GM12878 (cell line): ENCODE data around the gene ADGRB2. TPM values are rescaled to one million over a fixed set of nuclear protein-coding genes. Genes with fewer than 3 reads are reported as not detected.

Experiments used
- ATAC-seq: fragments of 200-7000 bp; cut with Tn5 transposase; 3 replicates; pipeline ENCODE4 v1.9.1; 2020; ENCODE audit warnings: mild to moderate bottlenecking, moderate library complexity
- BruUV-seq: library from RNA; stranded (reverse); fragments of 400-500 nt; replicated peaks from 2 replicates; lab custom pipeline; 2021; lab: Mats Ljungman, UMichigan
- CTCF ChIA-PET: fragments of 300-600 bp; sonication (Branson Sonifier 250); formaldehyde crosslinking; extraction: SDS; loops from one replicate; lab custom pipeline; 2021; ENCODE audit warnings: inconsistent platforms; lab: Yijun Ruan, JAX
- POLR2A ChIA-PET: fragments of 350-600 bp; formaldehyde crosslinking; extraction: SDS; loops from one replicate; lab custom pipeline; 2021; ENCODE audit warnings: inconsistent platforms; lab: Charles Lee
- RAD21 ChIA-PET: fragments of 300-600 bp; sonication (Branson Sonifier 250); formaldehyde crosslinking; loops from one replicate; lab custom pipeline; 2023; ENCODE audit warnings: antibody characterized with exemption; ENCODE audit not compliant: unreplicated experiment; lab: Charles Lee
- SMC1A ChIA-PET: fragments of 300-600 bp; sonication (Branson Sonifier 250); formaldehyde crosslinking; loops from one replicate; lab custom pipeline; 2023; ENCODE audit not compliant: unreplicated experiment, uncharacterized antibody; lab: Charles Lee
- DNase-seq: peaks from one replicate; pipeline ENCODE4 v3.0.0-alpha.2; 2011; ENCODE audit warnings: low read depth, low spot score
- FAIRE-seq: peaks from 3 replicates; lab custom pipeline; 2011; peaks lifted over from hg19 to GRCh38; lab: Jason Lieb, UNC
- H2AFZ ChIP-seq: 2 replicates; pipeline ENCODE4 v1.6.0; 2011; ENCODE audit warnings: low read depth, low read length, control low read depth; ENCODE audit not compliant: control insufficient read depth
- H3K27ac ChIP-seq: 2 replicates; pipeline ENCODE4 v1.5.1; 2011; ENCODE audit warnings: control low read depth; ENCODE audit not compliant: control insufficient read depth, insufficient read depth
- H3K27me3 ChIP-seq, 2 experiments: replicated peaks in 1 of 2; 2 replicates each; pipeline versions ENCODE4 v1.6.0 to v1.6.1; 2011; ENCODE audit warnings: low read length in 1 of 2; ENCODE audit not compliant: control insufficient read depth in 2 of 2, insufficient read depth in 2 of 2
- H3K36me3 ChIP-seq, 2 experiments: 2 replicates each; pipeline ENCODE4 v1.5.1; 2011; ENCODE audit warnings: low read length in 1 of 2; ENCODE audit not compliant: control insufficient read depth in 2 of 2, insufficient read depth in 2 of 2
- H3K4me1 ChIP-seq: 2 replicates; pipeline ENCODE4 v1.6.1; 2011; ENCODE audit warnings: mild to moderate bottlenecking, low read length, moderate library complexity, mixed read lengths; ENCODE audit not compliant: control insufficient read depth, insufficient read depth
- H3K4me2 ChIP-seq: 2 replicates; pipeline ENCODE4 v1.6.0; 2011; ENCODE audit warnings: control low read depth; ENCODE audit not compliant: control insufficient read depth, insufficient read depth
- H3K4me3 ChIP-seq: fragments of 200-600 bp; sonication (generic); 2 replicates; pipeline ENCODE4 v1.5.1; 2016
- H3K79me2 ChIP-seq: 2 replicates; pipeline ENCODE4 v1.6.0; 2011; ENCODE audit warnings: low read length; ENCODE audit not compliant: control insufficient read depth, insufficient read depth
- H3K9ac ChIP-seq: 2 replicates; pipeline ENCODE4 v1.8.0; 2011; ENCODE audit warnings: low read length, control low read depth, mixed read lengths; ENCODE audit not compliant: control insufficient read depth, insufficient read depth
- H3K9me3 ChIP-seq: replicated peaks from 3 replicates; pipeline ENCODE4 v1.5.1; 2011; ENCODE audit warnings: mild to moderate bottlenecking, low read length; ENCODE audit not compliant: control insufficient read depth, insufficient read depth
- H4K20me1 ChIP-seq: 2 replicates; pipeline ENCODE4 v1.6.0; 2011; ENCODE audit not compliant: control insufficient read depth, insufficient read depth
- CBX5 ChIP-seq: sonication (generic); IDR thresholded peaks from 2 replicates; pipeline ENCODE4 v1.6.1; 2016; ENCODE audit warnings: low read depth, moderate library complexity, mild to moderate bottlenecking, inconsistent platforms
- CHD4 ChIP-seq: fragments of 200-600 bp; sonication (generic); IDR thresholded peaks from 2 replicates; pipeline ENCODE4 v1.6.1; 2016; ENCODE audit warnings: mild to moderate bottlenecking
- FOS ChIP-seq: IDR thresholded peaks from 3 replicates; pipeline ENCODE4 v1.6.1; 2011; ENCODE audit warnings: borderline replicate concordance; ENCODE audit not compliant: insufficient read length; ENCODE audit errors: extremely low read depth
- MEF2B ChIP-seq: fragments of 450-650 bp; IDR thresholded peaks from 2 replicates; pipeline ENCODE4 v1.6.1; 2018; ENCODE audit warnings: mild to moderate bottlenecking, moderate library complexity; ENCODE audit not compliant: partially characterized antibody, poor library complexity, severe bottlenecking
- NFYA ChIP-seq: IDR thresholded peaks from 2 replicates; pipeline ENCODE4 v1.6.1; 2011; ENCODE audit warnings: low read depth, mild to moderate bottlenecking, low read length, improper control_type of control experiment, borderline replicate concordance
- NR2C1 ChIP-seq: fragments of 450-650 bp; IDR thresholded peaks from 2 replicates; pipeline ENCODE4 v1.6.1; 2017; ENCODE audit warnings: antibody characterized with exemption, mild to moderate bottlenecking, moderate library complexity
- SMC3 ChIP-seq: IDR thresholded peaks from 2 replicates; pipeline ENCODE4 v1.6.1; 2011; ENCODE audit warnings: low read length, improper control_type of control experiment, borderline replicate concordance
- SREBF1 ChIP-seq: IDR thresholded peaks from 2 replicates; pipeline ENCODE4 v1.6.1; 2012; ENCODE audit warnings: mild to moderate bottlenecking, low read length
- YBX1 ChIP-seq: fragments of 450-650 bp; IDR thresholded peaks from 2 replicates; pipeline ENCODE4 v1.6.1; 2016; ENCODE audit warnings: antibody characterized with exemption
- WGBS: methylation state at CpG from one replicate; pipeline ENCODE4 v1.1.6; 2016; ENCODE audit warnings: low lambda C conversion rate; ENCODE audit not compliant: insufficient replicate concordance, insufficient coverage; ENCODE audit errors: missing lambda C conversion rate; 5-methylcytosine and 5-hydroxymethylcytosine counted together
- in situ Hi-C: fragments of 300-500 bp; cut with MboI; formaldehyde crosslinking; loops from 9 replicates; pipeline ENCODE4 v1.14.3; 2018; ENCODE audit warnings: mixed read lengths
- intact Hi-C: fragments of 100-400 bp; cut with micrococcal nuclease; formaldehyde crosslinking; loops from one replicate; pipeline ENCODE4 v1.14.2; 2022; ENCODE audit not compliant: unreplicated experiment
- polyA plus RNA-seq, 11 experiments: library from polyadenylated mRNA; depleted of rRNA in 4 of 11; unstranded in 6 of 11; stranded (reverse) in 5 of 11; fragments of >200 nt; fragmentation: Nextera tagmentation in 4 of 11; fragmentation: Illumina TruSeq in 1 of 11; extraction: Ambion mirVana in 4 of 11; extraction: Trizol in 1 of 11; gene quantifications; 1 replicate in 1 of 11; 2 replicates in 10 of 11; pipeline versions ENCODE4 v1.2.1 to v1.2.3, GENCODE V29; 2011 to 2016; ENCODE audit warnings: inconsistent platforms in 2 of 11, missing spikeins in 2 of 11, low read depth in 1 of 11
- total RNA-seq, 4 experiments: library from RNA; depleted of rRNA in 3 of 4; stranded (reverse); fragments of >200 nt in 3 of 4; fragmentation: Illumina TruSeq in 1 of 4; extraction: Trizol in 1 of 4; gene quantifications; 2 replicates each; pipeline versions ENCODE4 v1.2.1 to v1.2.3, GENCODE V29; 2013 to 2021
- TF ChIP-seq, protein P1 (sequence below): fragments of 450-650 bp; IDR thresholded peaks from 2 replicates; pipeline ENCODE4 v1.6.1; 2016; ENCODE audit warnings: mild to moderate bottlenecking, moderate library complexity, borderline replicate concordance
- TF ChIP-seq, protein P2 (sequence below), 3 experiments: IDR thresholded peaks in 2 of 3; conservative IDR thresholded peaks in 1 of 3; 2 replicates each; pipeline ENCODE4 v1.5.1; 2011; ENCODE audit warnings: low read depth in 3 of 3, low read length in 3 of 3, mild to moderate bottlenecking in 3 of 3, control low read depth in 2 of 3, moderate library complexity in 2 of 3, inconsistent platforms in 1 of 3, mixed read lengths in 1 of 3; ENCODE audit not compliant: control insufficient read depth in 2 of 3, insufficient read depth in 1 of 3; ENCODE audit errors: extremely low read depth in 1 of 3

Gene ADGRB2
- total and polyA plus RNA-seq, 10 of the 15 experiments (the other 5 are each of a cell fraction or from before 2014, with no cell fraction given), result 0.11 to 0.33 (median 0.18) TPM; not detected in 4

DNA sequence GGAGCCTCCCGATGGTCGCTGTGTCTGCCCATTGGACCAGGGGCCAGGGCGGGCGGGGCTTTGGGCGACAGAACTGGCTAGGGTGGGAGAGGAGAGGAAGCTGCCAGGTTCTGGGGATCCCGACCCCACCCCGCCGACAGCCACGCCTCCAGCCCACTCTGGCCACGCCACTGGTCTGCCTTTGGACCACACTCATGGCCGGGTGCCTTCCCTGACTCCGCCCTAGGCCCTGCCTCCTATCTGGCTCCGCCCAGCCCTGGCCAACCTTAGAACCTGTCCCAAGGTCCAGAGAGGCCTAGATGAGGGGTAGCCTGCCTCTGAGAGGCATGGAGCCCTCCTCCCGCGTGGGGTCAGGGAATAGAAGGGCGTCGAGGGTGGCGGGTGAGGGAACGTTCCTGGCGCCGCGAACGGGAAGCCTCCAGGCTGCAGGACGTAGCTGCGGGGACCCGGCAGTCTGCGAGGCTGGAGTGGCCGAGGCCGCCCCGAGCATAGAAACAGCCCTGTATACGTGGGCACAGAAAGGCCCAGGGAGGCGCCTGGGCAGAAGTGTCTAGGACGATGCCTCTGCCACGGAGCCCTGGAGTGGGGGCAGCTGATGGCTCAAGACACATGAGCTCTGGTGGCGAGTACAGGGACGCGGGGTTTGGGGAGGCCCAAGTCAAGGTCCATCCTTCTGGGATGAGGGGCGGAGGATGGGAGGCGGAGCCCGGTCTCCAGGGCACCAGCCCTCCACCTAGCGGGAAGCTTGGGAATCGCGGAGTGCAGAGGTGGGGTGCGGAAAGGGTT lies 48.9 kb downstream of the ADGRB2 start:
- ATAC-seq (peak; percentile 98), DNase-seq (no peak), FAIRE-seq (peak; percentile 54)
- Histone ChIP-seq H3K27ac (no peak overlapping the region), H3K27me3 (peaks cover 0 to 6% of the 10 kb centered on the region in 2 experiments; a peak in 1 of 4 replicates), H3K36me3 (no peaks in the 10 kb centered on the region), H3K4me3 (peak overlapping the region; percentile 38; the same call in 1 of the 2 replicates), H3K4me2 (peak overlapping the region; percentile 71), H2AFZ (peak overlapping the region; percentile 1), H3K79me2 (no peaks in the 10 kb centered on the region), H3K4me1 (peaks cover 4% of the 10 kb centered on the region; the same call in 1 of the 2 replicates), H3K9ac (no peak overlapping the region), H4K20me1 (no peaks in the 10 kb centered on the region; the same call in 1 of the 2 replicates), H3K9me3 (no peaks in the 10 kb centered on the region)
- no peak for TF ChIP-seq NR2C1
- TF ChIP-seq CBX5, result no peak
- TF ChIP-seq, protein P1, sequence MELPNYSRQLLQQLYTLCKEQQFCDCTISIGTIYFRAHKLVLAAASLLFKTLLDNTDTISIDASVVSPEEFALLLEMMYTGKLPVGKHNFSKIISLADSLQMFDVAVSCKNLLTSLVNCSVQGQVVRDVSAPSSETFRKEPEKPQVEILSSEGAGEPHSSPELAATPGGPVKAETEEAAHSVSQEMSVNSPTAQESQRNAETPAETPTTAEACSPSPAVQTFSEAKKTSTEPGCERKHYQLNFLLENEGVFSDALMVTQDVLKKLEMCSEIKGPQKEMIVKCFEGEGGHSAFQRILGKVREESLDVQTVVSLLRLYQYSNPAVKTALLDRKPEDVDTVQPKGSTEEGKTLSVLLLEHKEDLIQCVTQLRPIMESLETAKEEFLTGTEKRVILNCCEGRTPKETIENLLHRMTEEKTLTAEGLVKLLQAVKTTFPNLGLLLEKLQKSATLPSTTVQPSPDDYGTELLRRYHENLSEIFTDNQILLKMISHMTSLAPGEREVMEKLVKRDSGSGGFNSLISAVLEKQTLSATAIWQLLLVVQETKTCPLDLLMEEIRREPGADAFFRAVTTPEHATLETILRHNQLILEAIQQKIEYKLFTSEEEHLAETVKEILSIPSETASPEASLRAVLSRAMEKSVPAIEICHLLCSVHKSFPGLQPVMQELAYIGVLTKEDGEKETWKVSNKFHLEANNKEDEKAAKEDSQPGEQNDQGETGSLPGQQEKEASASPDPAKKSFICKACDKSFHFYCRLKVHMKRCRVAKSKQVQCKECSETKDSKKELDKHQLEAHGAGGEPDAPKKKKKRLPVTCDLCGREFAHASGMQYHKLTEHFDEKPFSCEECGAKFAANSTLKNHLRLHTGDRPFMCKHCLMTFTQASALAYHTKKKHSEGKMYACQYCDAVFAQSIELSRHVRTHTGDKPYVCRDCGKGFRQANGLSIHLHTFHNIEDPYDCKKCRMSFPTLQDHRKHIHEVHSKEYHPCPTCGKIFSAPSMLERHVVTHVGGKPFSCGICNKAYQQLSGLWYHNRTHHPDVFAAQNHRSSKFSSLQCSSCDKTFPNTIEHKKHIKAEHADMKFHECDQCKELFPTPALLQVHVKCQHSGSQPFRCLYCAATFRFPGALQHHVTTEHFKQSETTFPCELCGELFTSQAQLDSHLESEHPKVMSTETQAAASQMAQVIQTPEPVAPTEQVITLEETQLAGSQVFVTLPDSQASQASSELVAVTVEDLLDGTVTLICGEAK, result no peak
- TF ChIP-seq CHD4, result no peak
- TF ChIP-seq SMC3, result peak; percentile 37
- TF ChIP-seq SREBF1, result no peak
- TF ChIP-seq NFYA, result no peak
- TF ChIP-seq FOS, result no peak
- TF ChIP-seq YBX1, result no peak
- TF ChIP-seq MEF2B, result no peak
- TF ChIP-seq, protein P2, sequence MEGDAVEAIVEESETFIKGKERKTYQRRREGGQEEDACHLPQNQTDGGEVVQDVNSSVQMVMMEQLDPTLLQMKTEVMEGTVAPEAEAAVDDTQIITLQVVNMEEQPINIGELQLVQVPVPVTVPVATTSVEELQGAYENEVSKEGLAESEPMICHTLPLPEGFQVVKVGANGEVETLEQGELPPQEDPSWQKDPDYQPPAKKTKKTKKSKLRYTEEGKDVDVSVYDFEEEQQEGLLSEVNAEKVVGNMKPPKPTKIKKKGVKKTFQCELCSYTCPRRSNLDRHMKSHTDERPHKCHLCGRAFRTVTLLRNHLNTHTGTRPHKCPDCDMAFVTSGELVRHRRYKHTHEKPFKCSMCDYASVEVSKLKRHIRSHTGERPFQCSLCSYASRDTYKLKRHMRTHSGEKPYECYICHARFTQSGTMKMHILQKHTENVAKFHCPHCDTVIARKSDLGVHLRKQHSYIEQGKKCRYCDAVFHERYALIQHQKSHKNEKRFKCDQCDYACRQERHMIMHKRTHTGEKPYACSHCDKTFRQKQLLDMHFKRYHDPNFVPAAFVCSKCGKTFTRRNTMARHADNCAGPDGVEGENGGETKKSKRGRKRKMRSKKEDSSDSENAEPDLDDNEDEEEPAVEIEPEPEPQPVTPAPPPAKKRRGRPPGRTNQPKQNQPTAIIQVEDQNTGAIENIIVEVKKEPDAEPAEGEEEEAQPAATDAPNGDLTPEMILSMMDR (IDR thresholded peaks at IDR 0.05 in 2 of 3, conservative IDR thresholded peaks at IDR 0.05 in 1 of 3; ENCODE audit: control insufficient read depth in 2 of 3, extremely low read depth in 1 of 3, insufficient read depth in 1 of 3, low read depth in 3 of 3, low read length in 3 of 3), result peak; percentile 54 to 82 (median 64)
- POLR2A ChIA-PET, result interaction anchor here (1.9 kb wide), 1 partner anchor 11 kb away, joined by 4 read pairs; the partner anchor contains the start of gene COL16A1
- SMC1A ChIA-PET, result interaction anchor here (1.2 to 1.3 kb wide), 2 partner anchors 30 to 74 kb away, joined by 5 to 6 read pairs; no protein-coding TSS in a partner anchor
- in situ Hi-C loops, result no loop called here
- intact Hi-C loops, result loop anchor here (1.0 kb wide), 1 partner anchor 74 kb away; no protein-coding TSS in a partner anchor
- CTCF ChIA-PET, result interaction anchor here (0.9 to 6.9 kb wide), 15 partner anchors 8 to 250 kb away, joined by 3 to 70 read pairs (median 4); no protein-coding TSS in a partner anchor
- no TSS peak for BruUV-seq
- RAD21 ChIA-PET, result interaction anchor here (1.0 to 4.2 kb wide), 6 partner anchors 10 to 74 kb away, joined by 3 to 17 read pairs (median 10); no protein-coding TSS in a partner anchor
- under 1% methylated on average over 38 of the region's 44 CpGs for WGBS
